Neural progenitor cell (in vitro differentiated cells): ENCODE results near the gene RNF41. TPM values are rescaled to one million over a fixed set of nuclear protein-coding genes. Genes with fewer than 3 reads are reported as not detected.
"Not testable (repeated sequence)": the region's sequence is repeated elsewhere in the genome, so short reads cannot be mapped to it uniquely, and the experiment has no call there.

Experiments
- DNase-seq: peaks from one replicate; pipeline ENCODE4 v3.0.0-alpha.2; 2016; ENCODE audit warnings: low spot score
- H2AFZ ChIP-seq: fragments of 200-600 bp; sonication (generic); replicated peaks from 2 replicates; pipeline ENCODE4 v1.6.1; 2016; ENCODE audit warnings: antibody characterized with exemption
- H3F3A ChIP-seq: fragments of 200-600 bp; sonication (generic); 2 replicates; pipeline ENCODE4 v1.6.1; 2016; ENCODE audit warnings: antibody characterized with exemption, low read depth
- H3K27ac ChIP-seq: fragments of 200-600 bp; sonication (generic); 2 replicates; pipeline ENCODE4 v1.5.1; 2016; ENCODE audit warnings: mild to moderate bottlenecking
- H3K27me3 ChIP-seq: fragments of 200-600 bp; sonication (generic); 2 replicates; pipeline ENCODE4 v1.6.1; 2016; ENCODE audit warnings: mild to moderate bottlenecking, moderate library complexity
- H3K36me3 ChIP-seq: fragments of 200-600 bp; sonication (generic); 2 replicates; pipeline ENCODE4 v1.5.1; 2016
- H3K4me1 ChIP-seq: fragments of 200-600 bp; sonication (generic); 2 replicates; pipeline ENCODE4 v1.6.1; 2016; ENCODE audit warnings: mixed run types
- H3K4me2 ChIP-seq: fragments of 200-600 bp; sonication (generic); 2 replicates; pipeline ENCODE4 v1.6.1; 2016
- H3K4me3 ChIP-seq: fragments of 200-600 bp; sonication (generic); 2 replicates; pipeline ENCODE4 v1.5.1; 2016
- H3K79me2 ChIP-seq: fragments of 200-600 bp; sonication (generic); 2 replicates; pipeline ENCODE4 v1.6.1; 2016; ENCODE audit warnings: low read depth
- H3K9ac ChIP-seq: fragments of 200-600 bp; sonication (generic); 2 replicates; pipeline ENCODE4 v1.6.1; 2016
- H3K9me3 ChIP-seq: fragments of 200-600 bp; sonication (generic); 2 replicates; pipeline ENCODE4 v1.5.1; 2016; ENCODE audit warnings: low read depth
- H4K20me1 ChIP-seq: fragments of 200-600 bp; sonication (generic); 2 replicates; pipeline ENCODE4 v1.6.1; 2016; ENCODE audit warnings: low read depth
- H3K27ac Mint-ChIP-seq: 3 replicates; pipeline ENCODE4 v1.8.0; 2021; ENCODE audit warnings: mixed read lengths
- H3K27me3 Mint-ChIP-seq: 2 replicates; pipeline ENCODE4 v1.8.0; 2022; ENCODE audit warnings: low read depth, mild to moderate bottlenecking, inconsistent platforms, moderate library complexity, mixed read lengths; ENCODE audit not compliant: insufficient read depth
- H3K36me3 Mint-ChIP-seq: 3 replicates; pipeline ENCODE4 v1.8.0; 2021; ENCODE audit warnings: mixed read lengths
- H3K4me1 Mint-ChIP-seq: 3 replicates; pipeline ENCODE4 v1.8.0; 2021; ENCODE audit warnings: mixed read lengths
- H3K4me3 Mint-ChIP-seq: 3 replicates; pipeline ENCODE4 v1.8.0; 2021; ENCODE audit warnings: mild to moderate bottlenecking, moderate library complexity, mixed read lengths
- H3K9me3 Mint-ChIP-seq: 3 replicates; pipeline ENCODE4 v1.8.0; 2020; ENCODE audit warnings: mixed read lengths
- EZH2 ChIP-seq: fragments of 200-600 bp; sonication (generic); IDR thresholded peaks from 2 replicates; pipeline ENCODE4 v1.6.1; 2017; ENCODE audit warnings: antibody characterized with exemption, mild to moderate bottlenecking, moderate library complexity
- EZH2phosphoT487 ChIP-seq: fragments of 200-600 bp; sonication (generic); IDR thresholded peaks from 2 replicates; pipeline ENCODE4 v1.6.1; 2017; ENCODE audit warnings: antibody characterized with exemption
- total RNA-seq: library from RNA; depleted of rRNA; stranded (reverse); fragments of >200 nt; gene quantifications from 2 replicates; pipeline ENCODE4 v1.2.3, GENCODE V29; 2015; ENCODE audit warnings: low replicate concordance
- TF ChIP-seq, protein P1 (sequence below): fragments of 200-600 bp; sonication (generic); IDR thresholded peaks from 2 replicates; pipeline ENCODE4 v1.5.1; 2017; ENCODE audit warnings: antibody characterized with exemption, mild to moderate bottlenecking

RNF41 gene
- total RNA-seq, 1 donor from 2014 or later: 52.1 TPM

DNA sequence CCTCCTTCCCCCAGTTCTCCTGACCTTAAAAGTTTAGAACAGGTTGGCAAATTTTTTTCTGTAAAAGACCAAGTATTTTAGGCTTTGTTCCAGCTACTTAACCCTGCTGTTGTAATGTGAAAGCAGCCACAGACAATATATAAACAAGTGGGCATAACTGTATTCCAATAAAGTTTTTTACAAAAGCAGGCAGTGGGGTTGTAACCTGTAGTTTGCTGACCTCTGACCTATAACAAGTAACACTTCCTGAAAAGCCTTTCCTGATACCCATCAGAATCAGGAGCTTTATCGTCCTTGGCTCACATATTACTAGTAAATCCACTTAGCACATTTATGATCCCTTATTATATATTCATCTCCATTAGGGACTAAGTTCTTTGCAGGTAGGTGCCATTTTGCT lies 19.4 kb downstream of the RNF41 start:
- Histone ChIP-seq H3K79me2 (no peaks in the 10 kb centered on the region), H3K27me3 (no peaks in the 10 kb centered on the region), H3K4me1 (no peaks in the 10 kb centered on the region), H4K20me1 (no peaks in the 10 kb centered on the region), H3K4me3 (no peak overlapping the region), H3K4me2 (no peak overlapping the region), H3K9ac (no peak overlapping the region), H3K9me3 (no peaks in the 10 kb centered on the region), H2AFZ (no peak overlapping the region), H3K36me3 (no peaks in the 10 kb centered on the region), H3F3A (peaks cover 26% of the 10 kb centered on the region), H3K27ac (peak overlapping the region; percentile 6)
- no peak for DNase-seq
- TF ChIP-seq EZH2phosphoT487: no peak
- TF ChIP-seq EZH2: no peak
- TF ChIP-seq, protein P1, sequence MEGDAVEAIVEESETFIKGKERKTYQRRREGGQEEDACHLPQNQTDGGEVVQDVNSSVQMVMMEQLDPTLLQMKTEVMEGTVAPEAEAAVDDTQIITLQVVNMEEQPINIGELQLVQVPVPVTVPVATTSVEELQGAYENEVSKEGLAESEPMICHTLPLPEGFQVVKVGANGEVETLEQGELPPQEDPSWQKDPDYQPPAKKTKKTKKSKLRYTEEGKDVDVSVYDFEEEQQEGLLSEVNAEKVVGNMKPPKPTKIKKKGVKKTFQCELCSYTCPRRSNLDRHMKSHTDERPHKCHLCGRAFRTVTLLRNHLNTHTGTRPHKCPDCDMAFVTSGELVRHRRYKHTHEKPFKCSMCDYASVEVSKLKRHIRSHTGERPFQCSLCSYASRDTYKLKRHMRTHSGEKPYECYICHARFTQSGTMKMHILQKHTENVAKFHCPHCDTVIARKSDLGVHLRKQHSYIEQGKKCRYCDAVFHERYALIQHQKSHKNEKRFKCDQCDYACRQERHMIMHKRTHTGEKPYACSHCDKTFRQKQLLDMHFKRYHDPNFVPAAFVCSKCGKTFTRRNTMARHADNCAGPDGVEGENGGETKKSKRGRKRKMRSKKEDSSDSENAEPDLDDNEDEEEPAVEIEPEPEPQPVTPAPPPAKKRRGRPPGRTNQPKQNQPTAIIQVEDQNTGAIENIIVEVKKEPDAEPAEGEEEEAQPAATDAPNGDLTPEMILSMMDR: no peak
- Mint-ChIP-seq H3K9me3 (no peaks in the 10 kb centered on the region), H3K4me1 (no peaks in the 10 kb centered on the region), H3K27me3 (peaks cover 2% of the 10 kb centered on the region), H3K27ac (no peak overlapping the region), H3K36me3 (peaks cover 8% of the 10 kb centered on the region), H3K4me3 (no peak overlapping the region)

DNA sequence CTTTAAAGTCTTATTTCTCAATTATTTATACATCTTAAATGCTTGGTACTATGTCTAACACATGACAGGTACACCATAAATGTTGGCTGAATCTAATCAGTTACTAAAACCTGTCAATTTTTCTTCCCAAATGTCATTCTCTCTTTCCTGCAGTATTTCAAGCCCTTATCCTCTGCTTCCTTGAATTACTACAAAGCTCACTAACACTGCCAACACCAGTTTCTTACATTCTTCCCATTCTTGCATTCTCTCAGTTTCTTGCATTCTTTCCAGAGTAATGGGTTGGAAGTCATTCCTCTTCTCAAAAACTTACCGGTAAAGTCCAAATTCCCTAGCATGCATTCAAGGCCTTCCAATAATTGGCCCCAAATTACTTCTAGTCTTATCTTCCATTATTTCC lies 22.9 kb downstream of the RNF41 start:
- TF ChIP-seq EZH2: no peak
- no peaks in the 10 kb centered on the region for H3K36me3 ChIP-seq
- no peaks in the 10 kb centered on the region for H3K27me3 ChIP-seq
- peaks cover 7% of the 10 kb centered on the region for H3F3A ChIP-seq
- H3K27ac ChIP-seq: no peak overlapping the region
- H3K79me2 ChIP-seq: no peaks in the 10 kb centered on the region
- Mint-ChIP-seq H3K27me3 (peaks cover 2% of the 10 kb centered on the region), H3K4me3 (no peak overlapping the region), H3K4me1 (no peaks in the 10 kb centered on the region), H3K9me3 (no peaks in the 10 kb centered on the region), H3K36me3 (no peaks in the 10 kb centered on the region), H3K27ac (no peak overlapping the region)
- H3K4me2 ChIP-seq: no peak overlapping the region
- no peak overlapping the region for H2AFZ ChIP-seq
- no peaks in the 10 kb centered on the region for H4K20me1 ChIP-seq
- no peak overlapping the region for H3K9ac ChIP-seq
- DNase-seq: no peak
- no peaks in the 10 kb centered on the region for H3K9me3 ChIP-seq
- H3K4me1 ChIP-seq: no peaks in the 10 kb centered on the region
- H3K4me3 ChIP-seq: no peak overlapping the region

DNA sequence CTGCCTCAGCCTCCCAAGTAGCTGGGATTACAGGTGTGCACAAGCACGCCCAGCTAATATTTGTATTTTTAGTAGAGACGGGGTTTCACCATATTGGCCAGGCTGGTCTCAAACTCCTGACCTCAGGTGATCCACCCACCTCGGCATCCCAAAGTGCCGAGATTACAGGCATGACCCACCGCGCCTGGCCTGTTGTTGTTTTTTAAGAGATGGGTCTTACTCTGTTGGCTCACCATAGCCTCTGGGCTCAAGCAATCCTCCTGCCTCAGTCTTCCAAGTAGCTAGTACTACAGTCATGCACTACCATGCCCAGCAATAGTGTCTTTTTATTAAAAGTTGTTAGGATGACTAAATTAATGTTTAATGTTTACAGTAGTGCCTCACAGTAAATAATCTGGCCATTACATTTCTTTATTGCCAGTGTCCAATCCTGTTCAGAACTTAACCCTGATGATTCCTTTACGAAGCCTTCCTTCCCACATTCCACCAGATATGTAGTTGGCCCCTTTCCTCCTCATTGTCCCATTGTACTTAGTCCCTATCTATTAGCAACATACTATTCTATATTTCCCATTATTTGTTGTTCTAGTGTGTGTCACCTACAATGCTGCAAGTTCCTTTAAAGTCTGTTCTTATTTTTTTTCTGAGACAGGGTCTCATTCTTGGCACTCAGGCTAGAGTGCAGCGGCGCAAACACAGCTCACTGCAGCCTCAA lies 23.6 kb downstream of the RNF41 start:
- H3F3A ChIP-seq: peaks cover 7% of the 10 kb centered on the region
- H3K36me3 Mint-ChIP-seq: no peaks in the 10 kb centered on the region
- H3K27ac ChIP-seq: no peak overlapping the region
- no peaks in the 10 kb centered on the region for H4K20me1 ChIP-seq
- no peak overlapping the region for H3K4me3 ChIP-seq
- no peaks in the 10 kb centered on the region for H3K36me3 ChIP-seq
- TF ChIP-seq, protein P1: no peak
- TF ChIP-seq EZH2phosphoT487 (no peak), EZH2 (no peak)
- no peak for DNase-seq
- no peaks in the 10 kb centered on the region for H3K4me1 Mint-ChIP-seq
- no peaks in the 10 kb centered on the region for H3K9me3 Mint-ChIP-seq
- H2AFZ ChIP-seq: no peak overlapping the region
- no peaks in the 10 kb centered on the region for H3K79me2 ChIP-seq
- H3K9ac ChIP-seq: no peak overlapping the region
- no peaks in the 10 kb centered on the region for H3K9me3 ChIP-seq
- H3K4me1 ChIP-seq: no peaks in the 10 kb centered on the region
- peaks cover 5% of the 10 kb centered on the region for H3K27me3 Mint-ChIP-seq
- no peak overlapping the region for H3K27ac Mint-ChIP-seq
- H3K4me2 ChIP-seq: no peak overlapping the region
- no peak overlapping the region for H3K4me3 Mint-ChIP-seq
- H3K27me3 ChIP-seq: no peaks in the 10 kb centered on the region

DNA sequence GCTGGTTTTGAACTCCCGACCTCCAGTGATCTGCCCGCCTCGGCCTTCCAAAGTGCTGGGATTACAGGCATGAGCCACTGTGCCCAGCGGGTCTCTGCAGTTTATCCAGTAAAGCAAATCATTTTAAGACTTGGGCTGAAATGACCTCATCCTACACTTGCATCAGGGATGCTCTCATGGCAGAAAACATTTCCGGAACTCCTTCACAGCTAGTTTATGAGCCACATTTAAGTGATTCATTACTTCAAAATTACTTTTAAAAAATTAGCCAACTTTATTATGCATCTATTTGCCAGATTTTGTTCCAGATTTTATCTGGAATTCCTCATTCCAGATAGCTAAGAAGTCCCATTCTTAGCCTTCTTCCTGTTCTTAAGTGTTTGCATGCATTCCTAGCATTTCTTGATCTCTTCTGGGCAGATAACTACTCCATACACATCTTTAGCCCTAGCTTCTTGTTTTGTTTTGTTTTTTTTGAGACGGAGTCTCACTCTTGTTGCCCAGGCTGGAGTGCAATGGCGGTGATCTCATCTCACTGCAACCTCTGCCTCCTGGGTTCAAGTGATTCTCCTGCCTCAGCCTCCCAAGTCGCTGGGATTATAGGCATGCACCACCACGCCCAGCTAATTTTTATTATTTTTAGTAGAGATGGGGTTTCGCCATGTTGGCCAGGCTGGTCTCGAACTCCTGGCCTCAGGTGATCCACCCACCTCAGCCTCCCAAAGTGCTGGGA lies 24.7 kb downstream of the RNF41 start:
- H3K4me1 ChIP-seq, H2AFZ ChIP-seq, H3K36me3 ChIP-seq, H3K9ac ChIP-seq, H3K36me3 Mint-ChIP-seq, H3K9me3 ChIP-seq, H3K4me2 ChIP-seq, H3K27me3 ChIP-seq, H3K4me1 Mint-ChIP-seq, H3K9me3 Mint-ChIP-seq, DNase-seq, H3K27ac Mint-ChIP-seq, H3K4me3 Mint-ChIP-seq, H3F3A ChIP-seq, H4K20me1 ChIP-seq, H3K79me2 ChIP-seq, H3K4me3 ChIP-seq, H3K27ac ChIP-seq, H3K27me3 Mint-ChIP-seq: not testable (repeated sequence)
